ENCODE data around the gene IL21R.
"Not testable (repeated sequence)": the region's sequence is repeated elsewhere in the genome, so short reads cannot be mapped to it uniquely, and the experiment has no call there.

The IL21R gene

GRCh38 chr16:27430923-27431484, 29.0 kb downstream of the IL21R start:
- peak; percentile 47 for DNase-seq (ENCODE audit: low read depth)
- no peak overlapping the region for H3K4me3 ChIP-seq (ENCODE audit: control insufficient read depth, low read depth, low read length)
- TF ChIP-seq CTCF (conservative IDR thresholded peaks at IDR 0.05; ENCODE audit: control insufficient read depth, insufficient read depth, low read depth, low read length): no peak

- no peak overlapping the region for H3K4me3 ChIP-seq (ENCODE audit: control insufficient read depth, low read depth, low read length)
- TF ChIP-seq CTCF (conservative IDR thresholded peaks at IDR 0.05; ENCODE audit: control insufficient read depth, insufficient read depth, low read depth, low read length): no peak
- peak; percentile 65 for DNase-seq (ENCODE audit: low read depth)
Observed at GRCh38 chr16:27431773-27432532, 30.0 kb downstream of the IL21R start.

GRCh38 chr16:27432558-27432957, 30.6 kb downstream of the IL21R start:
- H3K4me3 ChIP-seq (ENCODE audit: control insufficient read depth, low read depth, low read length): no peak overlapping the region
- DNase-seq (ENCODE audit: low read depth): peak; percentile 86
- no peak for TF ChIP-seq CTCF (conservative IDR thresholded peaks at IDR 0.05; ENCODE audit: control insufficient read depth, insufficient read depth, low read depth, low read length)

GRCh38 chr16:27433191-27433590, 31.2 kb downstream of the IL21R start:
- DNase-seq (ENCODE audit: low read depth); H3K4me3 ChIP-seq (ENCODE audit: control insufficient read depth, low read depth, low read length): not testable (repeated sequence)

- DNase-seq (ENCODE audit: low read depth): no peak
- TF ChIP-seq CTCF (conservative IDR thresholded peaks at IDR 0.05; ENCODE audit: control insufficient read depth, insufficient read depth, low read depth, low read length): no peak
Observed at GRCh38 chr16:27433636-27434035, 31.7 kb downstream of the IL21R start.

GRCh38 chr16:27434141-27435051, 32.4 kb downstream of the IL21R start:
- no peak for TF ChIP-seq CTCF (conservative IDR thresholded peaks at IDR 0.05; ENCODE audit: control insufficient read depth, insufficient read depth, low read depth, low read length)
- no peak overlapping the region for H3K4me3 ChIP-seq (ENCODE audit: control insufficient read depth, low read depth, low read length)
- DNase-seq (ENCODE audit: low read depth): no peak

More at GRCh38 chr16:27433636-27434035, 31.7 kb downstream of the IL21R start:
- H3K4me3 ChIP-seq (ENCODE audit: control insufficient read depth, low read depth, low read length): no peak overlapping the region

- not testable (repeated sequence) for H3K4me3 ChIP-seq (ENCODE audit: control insufficient read depth, low read depth, low read length); DNase-seq (ENCODE audit: low read depth)
Observed at GRCh38 chr16:27435146-27435545, 33.2 kb downstream of the IL21R start.

Measured in fibroblast of mammary gland (primary cell).